K562 (cell line): ENCODE results near the gene CTSZ. TPM values are rescaled to one million over a fixed set of nuclear protein-coding genes. Genes with fewer than 3 reads are reported as not detected.

Source experiments
- ARHGAP35 ChIP-seq: fragments of 450-650 bp; IDR thresholded peaks from 2 replicates; pipeline ENCODE4 v1.6.1; 2018; ENCODE audit not compliant: partially characterized antibody
- CBX1 ChIP-seq: sonication (generic); IDR thresholded peaks from 2 replicates; pipeline ENCODE4 v1.6.1; 2016; ENCODE audit warnings: antibody characterized with exemption, low read depth, mild to moderate bottlenecking
- GABPB2 ChIP-seq: fragments of 250-450 bp; sonication (Bioruptor Pico); conservative IDR thresholded peaks from 2 replicates; pipeline ENCODE4 v1.5.1; 2021; ENCODE audit warnings: mild to moderate bottlenecking
- MTA3 ChIP-seq: fragments of 450-650 bp; formaldehyde crosslinking; IDR thresholded peaks from 2 replicates; pipeline ENCODE4 v1.6.1; 2017; ENCODE audit warnings: mild to moderate bottlenecking, borderline replicate concordance
- MXI1 ChIP-seq: IDR thresholded peaks from 2 replicates; pipeline ENCODE4 v1.6.1; 2011; ENCODE audit warnings: low read depth, mild to moderate bottlenecking, improper control_type of control experiment, low read length
- POLR2AphosphoS5 ChIP-seq: IDR thresholded peaks from 2 replicates; pipeline ENCODE4 v1.6.1; 2011; ENCODE audit warnings: mild to moderate bottlenecking, low read depth, low read length, moderate library complexity; ENCODE audit not compliant: control insufficient read depth, insufficient read depth
- RAD21 ChIP-seq, 2 experiments: fragments of 250-450 bp in 1 of 2; fragments of 450-650 bp in 1 of 2; sonication (Bioruptor Pico) in 1 of 2; formaldehyde crosslinking in 1 of 2; IDR thresholded peaks in 1 of 2; conservative IDR thresholded peaks in 1 of 2; 2 replicates each; pipeline versions ENCODE4 v1.4.0 to v1.8.0; 2020 to 2022; ENCODE audit warnings: mild to moderate bottlenecking in 2 of 2, moderate library complexity in 1 of 2
- RBFOX2 ChIP-seq: fragments of 200-400 bp; formaldehyde crosslinking; IDR thresholded peaks from 2 replicates; pipeline ENCODE4 v1.6.1; 2017; ENCODE audit warnings: low read depth, mild to moderate bottlenecking, low read length, moderate library complexity
- RNF2 ChIP-seq: sonication (generic); IDR thresholded peaks from 2 replicates; pipeline ENCODE4 v1.6.1; 2016
- SAP30 ChIP-seq: fragments of 200-600 bp; sonication (generic); IDR thresholded peaks from 2 replicates; pipeline ENCODE4 v1.6.1; 2012; ENCODE audit warnings: borderline replicate concordance, low read depth, mild to moderate bottlenecking, moderate library complexity, low read length, control low read depth, inconsistent platforms; ENCODE audit not compliant: insufficient read depth, poor library complexity, severe bottlenecking
- SMAD1 ChIP-seq: fragments of 150-350 bp; IDR thresholded peaks from 2 replicates; pipeline ENCODE4 v1.6.1; 2014; ENCODE audit warnings: low read length, low read depth; ENCODE audit not compliant: partially characterized antibody
- TAF1 ChIP-seq: IDR thresholded peaks from 2 replicates; pipeline ENCODE4 v1.6.1; 2011; ENCODE audit warnings: mild to moderate bottlenecking, low read length, moderate library complexity; ENCODE audit not compliant: insufficient read depth, control insufficient read depth, severe bottlenecking; ENCODE audit errors: extremely low read depth
- ZNF263 ChIP-seq: sonication (generic); formaldehyde crosslinking; IDR thresholded peaks from 2 replicates; pipeline ENCODE4 v1.8.0; 2022; ENCODE audit warnings: mild to moderate bottlenecking, missing genetic modification reagents, borderline replicate concordance
- polyA plus RNA-seq, 8 experiments: library from polyadenylated mRNA; depleted of rRNA in 4 of 8; stranded (reverse) in 5 of 8; unstranded in 3 of 8; fragments of >200 nt; fragmentation: Nextera tagmentation in 2 of 8; fragmentation: Illumina TruSeq in 1 of 8; extraction: Ambion mirVana in 2 of 8; extraction: Trizol in 1 of 8; gene quantifications; 2 replicates each; pipeline versions ENCODE4 v1.2.1 to v1.2.3, GENCODE V29; 2011 to 2014; ENCODE audit warnings: inconsistent platforms in 1 of 8, missing spikeins in 1 of 8
- total RNA-seq, 7 experiments: library from RNA; depleted of rRNA in 6 of 7; stranded (reverse); fragments of >200 nt in 6 of 7; fragmentation: Illumina TruSeq in 2 of 7; extraction: Trizol in 2 of 7; gene quantifications; 2 replicates each; pipeline versions ENCODE4 v1.2.1 to v1.2.3, GENCODE V29; 2011 to 2021; ENCODE audit warnings: low replicate concordance in 1 of 7
- TF ChIP-seq, protein P1 (sequence below): fragments of 450-650 bp; IDR thresholded peaks from 2 replicates; pipeline ENCODE4 v1.6.1; 2017; ENCODE audit warnings: antibody characterized with exemption, mild to moderate bottlenecking
- TF ChIP-seq, protein P2 (sequence below): fragments of 250-450 bp; sonication (Bioruptor Pico); IDR thresholded peaks from 2 replicates; pipeline ENCODE4 v1.4.0; 2020; ENCODE audit warnings: mild to moderate bottlenecking
- TF ChIP-seq, protein P3 (sequence below), 3 experiments: fragments of 200-800 bp in 1 of 3; fragments of 250-450 bp in 1 of 3; fragments of 450-650 bp in 1 of 3; sonication (Bioruptor Pico) in 1 of 3; sonication (Bioruptor generic) in 1 of 3; formaldehyde crosslinking in 1 of 3; IDR thresholded peaks; 2 replicates each; pipeline versions ENCODE4 v1.6.1 to v1.8.0; 2016 to 2022; ENCODE audit warnings: mild to moderate bottlenecking in 2 of 3, missing genetic modification characterization in 2 of 3, missing compliant biosample characterization in 1 of 3, moderate library complexity in 1 of 3

CTSZ gene
- total and polyA plus RNA-seq, 9 of the 15 experiments (the other 6 are each of a cell fraction or from before 2014, with no cell fraction given), result 1.6 to 143 (median 82.8) TPM

DNA sequence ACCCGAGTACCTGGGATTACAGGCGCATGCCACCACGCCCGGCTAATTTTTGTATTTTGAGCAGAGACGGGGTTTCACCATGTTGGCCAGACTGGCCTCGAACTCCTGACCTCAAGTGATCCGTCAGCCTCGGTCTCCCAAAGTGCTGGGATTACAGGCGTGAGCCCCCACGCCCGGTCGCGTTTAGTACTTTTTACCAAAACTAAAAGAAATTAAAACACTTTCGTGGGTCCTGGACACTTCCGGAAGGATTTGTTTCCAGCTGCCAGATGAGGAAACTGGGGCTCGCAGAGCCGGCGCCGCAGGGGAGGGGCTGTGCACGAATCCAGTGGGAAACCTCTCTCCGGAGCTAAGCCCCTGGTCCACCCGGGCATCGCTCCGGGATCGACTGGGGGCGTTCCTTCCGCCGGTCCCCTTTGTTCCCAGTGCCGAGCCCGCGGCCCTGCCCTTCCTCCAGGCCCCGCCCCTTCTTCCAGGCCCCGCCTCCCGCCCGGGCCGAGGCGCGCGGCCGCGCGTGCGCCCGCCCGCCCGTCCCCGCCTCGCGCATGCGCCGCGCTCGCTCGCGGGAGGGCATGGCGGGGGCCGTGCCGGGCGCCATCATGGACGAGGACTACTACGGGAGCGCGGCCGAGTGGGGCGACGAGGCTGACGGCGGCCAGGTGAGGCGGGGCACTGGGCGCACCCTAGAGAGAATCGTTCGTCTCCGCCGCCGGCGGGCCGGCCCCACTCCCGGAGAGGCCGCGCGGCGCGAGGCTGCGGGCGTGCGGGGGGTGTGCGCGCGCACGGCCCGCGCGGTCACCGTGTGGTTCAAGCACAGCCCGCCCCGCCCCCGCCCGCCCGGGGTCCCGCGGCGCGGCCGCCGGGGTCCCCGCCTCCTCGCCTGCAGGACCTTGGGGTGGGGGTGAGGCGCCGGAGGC, 26.1 kb downstream of the CTSZ start, which contains the start of gene NELFCD (continued):
- no peak for TF ChIP-seq RAD21 (CRISPR knock-in tag; conservative IDR thresholded peaks at IDR 0.05 in 1 of 2, IDR thresholded peaks at IDR 0.05 in 1 of 2)
- TF ChIP-seq, protein P1, sequence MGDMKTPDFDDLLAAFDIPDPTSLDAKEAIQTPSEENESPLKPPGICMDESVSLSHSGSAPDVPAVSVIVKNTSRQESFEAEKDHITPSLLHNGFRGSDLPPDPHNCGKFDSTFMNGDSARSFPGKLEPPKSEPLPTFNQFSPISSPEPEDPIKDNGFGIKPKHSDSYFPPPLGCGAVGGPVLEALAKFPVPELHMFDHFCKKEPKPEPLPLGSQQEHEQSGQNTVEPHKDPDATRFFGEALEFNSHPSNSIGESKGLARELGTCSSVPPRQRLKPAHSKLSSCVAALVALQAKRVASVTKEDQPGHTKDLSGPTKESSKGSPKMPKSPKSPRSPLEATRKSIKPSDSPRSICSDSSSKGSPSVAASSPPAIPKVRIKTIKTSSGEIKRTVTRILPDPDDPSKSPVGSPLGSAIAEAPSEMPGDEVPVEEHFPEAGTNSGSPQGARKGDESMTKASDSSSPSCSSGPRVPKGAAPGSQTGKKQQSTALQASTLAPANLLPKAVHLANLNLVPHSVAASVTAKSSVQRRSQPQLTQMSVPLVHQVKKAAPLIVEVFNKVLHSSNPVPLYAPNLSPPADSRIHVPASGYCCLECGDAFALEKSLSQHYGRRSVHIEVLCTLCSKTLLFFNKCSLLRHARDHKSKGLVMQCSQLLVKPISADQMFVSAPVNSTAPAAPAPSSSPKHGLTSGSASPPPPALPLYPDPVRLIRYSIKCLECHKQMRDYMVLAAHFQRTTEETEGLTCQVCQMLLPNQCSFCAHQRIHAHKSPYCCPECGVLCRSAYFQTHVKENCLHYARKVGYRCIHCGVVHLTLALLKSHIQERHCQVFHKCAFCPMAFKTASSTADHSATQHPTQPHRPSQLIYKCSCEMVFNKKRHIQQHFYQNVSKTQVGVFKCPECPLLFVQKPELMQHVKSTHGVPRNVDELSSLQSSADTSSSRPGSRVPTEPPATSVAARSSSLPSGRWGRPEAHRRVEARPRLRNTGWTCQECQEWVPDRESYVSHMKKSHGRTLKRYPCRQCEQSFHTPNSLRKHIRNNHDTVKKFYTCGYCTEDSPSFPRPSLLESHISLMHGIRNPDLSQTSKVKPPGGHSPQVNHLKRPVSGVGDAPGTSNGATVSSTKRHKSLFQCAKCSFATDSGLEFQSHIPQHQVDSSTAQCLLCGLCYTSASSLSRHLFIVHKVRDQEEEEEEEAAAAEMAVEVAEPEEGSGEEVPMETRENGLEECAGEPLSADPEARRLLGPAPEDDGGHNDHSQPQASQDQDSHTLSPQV, result peak; percentile 39; the same call in 1 of the 2 replicates
- TF ChIP-seq ZNF263 (CRISPR knock-in tag), result no peak
- no peak for TF ChIP-seq RNF2
- TF ChIP-seq TAF1, result peak; percentile 69
- no peak for TF ChIP-seq GABPB2 (CRISPR knock-in tag)
- peak; percentile 20 for TF ChIP-seq SAP30
- TF ChIP-seq MTA3, result no peak
- TF ChIP-seq SMAD1, result peak; percentile 18
- TF ChIP-seq, protein P2, sequence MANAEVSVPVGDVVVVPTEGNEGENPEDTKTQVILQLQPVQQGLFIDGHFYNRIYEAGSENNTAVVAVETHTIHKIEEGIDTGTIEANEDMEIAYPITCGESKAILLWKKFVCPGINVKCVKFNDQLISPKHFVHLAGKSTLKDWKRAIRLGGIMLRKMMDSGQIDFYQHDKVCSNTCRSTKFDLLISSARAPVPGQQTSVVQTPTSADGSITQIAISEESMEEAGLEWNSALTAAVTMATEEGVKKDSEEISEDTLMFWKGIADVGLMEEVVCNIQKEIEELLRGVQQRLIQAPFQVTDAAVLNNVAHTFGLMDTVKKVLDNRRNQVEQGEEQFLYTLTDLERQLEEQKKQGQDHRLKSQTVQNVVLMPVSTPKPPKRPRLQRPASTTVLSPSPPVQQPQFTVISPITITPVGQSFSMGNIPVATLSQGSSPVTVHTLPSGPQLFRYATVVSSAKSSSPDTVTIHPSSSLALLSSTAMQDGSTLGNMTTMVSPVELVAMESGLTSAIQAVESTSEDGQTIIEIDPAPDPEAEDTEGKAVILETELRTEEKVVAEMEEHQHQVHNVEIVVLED, result peak; percentile 43
- TF ChIP-seq ARHGAP35, result no peak
- TF ChIP-seq CBX1, result no peak
- TF ChIP-seq RBFOX2, result peak; percentile 82
- no peak for TF ChIP-seq MXI1
- TF ChIP-seq, protein P3, sequence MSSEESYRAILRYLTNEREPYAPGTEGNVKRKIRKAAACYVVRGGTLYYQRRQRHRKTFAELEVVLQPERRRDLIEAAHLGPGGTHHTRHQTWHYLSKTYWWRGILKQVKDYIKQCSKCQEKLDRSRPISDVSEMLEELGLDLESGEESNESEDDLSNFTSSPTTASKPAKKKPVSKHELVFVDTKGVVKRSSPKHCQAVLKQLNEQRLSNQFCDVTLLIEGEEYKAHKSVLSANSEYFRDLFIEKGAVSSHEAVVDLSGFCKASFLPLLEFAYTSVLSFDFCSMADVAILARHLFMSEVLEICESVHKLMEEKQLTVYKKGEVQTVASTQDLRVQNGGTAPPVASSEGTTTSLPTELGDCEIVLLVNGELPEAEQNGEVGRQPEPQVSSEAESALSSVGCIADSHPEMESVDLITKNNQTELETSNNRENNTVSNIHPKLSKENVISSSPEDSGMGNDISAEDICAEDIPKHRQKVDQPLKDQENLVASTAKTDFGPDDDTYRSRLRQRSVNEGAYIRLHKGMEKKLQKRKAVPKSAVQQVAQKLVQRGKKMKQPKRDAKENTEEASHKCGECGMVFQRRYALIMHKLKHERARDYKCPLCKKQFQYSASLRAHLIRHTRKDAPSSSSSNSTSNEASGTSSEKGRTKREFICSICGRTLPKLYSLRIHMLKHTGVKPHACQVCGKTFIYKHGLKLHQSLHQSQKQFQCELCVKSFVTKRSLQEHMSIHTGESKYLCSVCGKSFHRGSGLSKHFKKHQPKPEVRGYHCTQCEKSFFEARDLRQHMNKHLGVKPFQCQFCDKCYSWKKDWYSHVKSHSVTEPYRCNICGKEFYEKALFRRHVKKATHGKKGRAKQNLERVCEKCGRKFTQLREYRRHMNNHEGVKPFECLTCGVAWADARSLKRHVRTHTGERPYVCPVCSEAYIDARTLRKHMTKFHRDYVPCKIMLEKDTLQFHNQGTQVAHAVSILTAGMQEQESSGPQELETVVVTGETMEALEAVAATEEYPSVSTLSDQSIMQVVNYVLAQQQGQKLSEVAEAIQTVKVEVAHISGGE (CRISPR knock-in tag; IDR thresholded peaks at IDR 0.05), result peak in 2 of 3 experiments; percentile 8 to 77; a peak in 3 of 6 replicates
- TF ChIP-seq POLR2AphosphoS5, result peak; percentile 76
